Stimulated activated naive CD8-positive, alpha-beta T cell treated with anti-CD3 and anti-CD28 coated beads, Interleukin-15, Interleukin-2, amounts not matched to agents 100 U/mL and 50 U/mL, for 24 hours (primary cell): ENCODE measurements around the gene OR2V1.
"Not testable (repeated sequence)": the region's sequence is repeated elsewhere in the genome, so short reads cannot be mapped to it uniquely, and the experiment has no call there.

Experiments
- ATAC-seq: fragments of 150-1000 bp; cut with Tn5 transposase; one replicate; pipeline ENCODE4 v1.10.0; 2021
- DNase-seq: peaks from one replicate; pipeline ENCODE4 v3.0.0; 2021

Gene OR2V1

DNA sequence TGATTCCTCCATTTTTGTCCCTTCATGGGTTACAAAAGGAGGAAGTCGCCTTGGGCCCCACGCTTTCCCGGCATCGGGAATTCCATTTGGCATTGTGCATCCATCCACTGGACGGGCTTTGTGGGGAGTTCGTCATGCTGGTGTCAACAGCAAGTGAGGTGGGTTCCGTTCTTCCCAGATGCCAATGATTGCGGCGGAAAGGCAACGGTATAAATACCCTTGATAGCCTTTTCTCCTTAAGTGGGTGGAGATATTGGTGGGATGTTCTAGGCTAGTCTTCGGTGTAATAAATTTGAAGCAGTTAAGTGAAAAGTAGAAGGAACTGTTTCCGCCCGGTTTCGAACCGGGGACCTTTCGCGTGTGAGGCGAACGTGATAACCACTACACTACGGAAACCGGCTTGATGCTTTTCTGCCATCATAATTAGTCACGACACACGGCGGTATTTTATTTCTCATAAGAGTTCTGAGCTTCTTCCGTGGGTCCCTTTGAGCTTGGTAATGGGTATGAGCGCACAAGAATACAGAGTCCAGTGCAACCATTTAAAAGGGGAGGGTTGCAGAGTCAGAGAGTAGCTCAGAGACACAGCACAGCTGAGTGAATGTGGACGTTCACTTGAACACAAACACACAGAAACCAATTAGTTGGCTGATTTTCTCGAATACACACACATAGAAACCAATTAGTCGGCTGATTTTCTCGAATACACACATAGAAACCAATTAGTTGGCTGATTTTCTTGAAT, 28.9 kb downstream of the OR2V1 start:
- peak; percentile 77 for ATAC-seq
- not testable (repeated sequence) for DNase-seq

- not testable (repeated sequence) for DNase-seq, ATAC-seq
Measured at GRCh38 chr5:181101030-181101641, 29.8 kb downstream of the OR2V1 start.

- DNase-seq, result no peak
- ATAC-seq, result no peak
Measured at GRCh38 chr5:181100121-181100875, 30.7 kb downstream of the OR2V1 start.

GRCh38 chr5:181099602-181100086, 31.3 kb downstream of the OR2V1 start:
- ATAC-seq (no peak), DNase-seq (no peak)

- ATAC-seq (no peak), DNase-seq (no peak)
Measured at GRCh38 chr5:181098762-181099601, 32.0 kb downstream of the OR2V1 start.

DNA sequence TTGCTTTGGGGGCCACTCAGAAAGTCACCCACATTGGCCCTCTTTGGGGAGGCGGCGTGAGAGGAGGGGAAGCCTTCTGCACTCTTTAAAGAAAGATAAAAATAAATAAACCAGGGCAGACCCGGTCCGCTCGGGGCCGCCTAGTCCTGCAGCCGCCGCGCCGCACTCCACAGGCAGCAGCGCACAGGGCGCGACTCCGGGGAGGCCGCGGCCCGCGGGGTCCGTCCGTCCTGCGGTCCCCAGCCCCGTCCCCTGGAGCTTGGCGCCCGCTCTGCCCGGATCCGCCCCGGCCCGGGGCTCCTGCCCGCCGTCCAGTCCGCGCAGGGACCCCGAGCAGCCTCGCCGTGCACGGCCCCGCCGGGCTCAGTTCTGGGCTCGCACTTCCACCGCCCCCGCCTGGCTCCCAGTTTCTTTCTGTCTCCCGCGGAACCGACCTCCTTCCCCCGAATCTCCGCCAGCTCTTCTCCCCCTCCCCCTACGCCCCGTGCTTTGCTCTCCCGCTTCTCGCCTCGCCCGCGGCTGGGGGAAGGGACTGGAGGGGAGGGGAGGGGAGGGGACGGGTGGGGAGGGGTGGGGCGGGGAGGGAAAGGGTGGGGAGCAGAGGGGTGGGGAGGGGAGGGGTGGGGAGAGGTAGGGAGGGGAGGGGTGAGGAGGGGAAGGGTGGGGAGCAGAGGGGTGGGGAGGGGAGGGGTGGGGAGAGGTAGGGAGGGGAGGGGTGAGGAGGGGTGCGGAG, 33.0 kb downstream of the OR2V1 start:
- DNase-seq, ATAC-seq: not testable (repeated sequence)

GRCh38 chr5:181097383-181097753, 33.6 kb downstream of the OR2V1 start:
- DNase-seq, ATAC-seq: not testable (repeated sequence)

GRCh38 chr5:181096721-181097382, 34.1 kb downstream of the OR2V1 start:
- peak; percentile 71 for ATAC-seq
- not testable (repeated sequence) for DNase-seq

GRCh38 chr5:181095162-181095561, 35.8 kb downstream of the OR2V1 start:
- not testable (repeated sequence) for DNase-seq, ATAC-seq

- DNase-seq (no peak), ATAC-seq (no peak)
Measured at GRCh38 chr5:181092428-181092827, 38.5 kb downstream of the OR2V1 start.

DNA sequence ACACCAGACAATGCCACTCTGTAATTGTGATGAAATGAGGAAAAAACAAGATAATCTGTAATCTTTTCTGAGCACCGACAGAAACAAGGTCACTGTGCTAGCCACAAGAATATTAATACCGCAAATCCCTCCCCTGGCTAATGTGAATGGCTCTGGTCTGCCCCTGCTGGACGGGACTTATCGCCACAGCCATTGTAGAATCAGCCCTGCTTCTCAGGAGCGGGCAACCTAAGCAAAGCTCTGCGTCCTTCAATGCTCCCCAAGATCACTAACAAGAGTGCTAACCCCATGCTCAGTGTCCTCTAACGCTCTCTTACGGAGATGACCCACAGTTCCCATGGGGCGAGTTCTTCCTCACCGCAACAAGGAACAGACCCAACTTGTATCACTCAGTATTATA, 42.7 kb downstream of the OR2V1 start:
- ATAC-seq, result no peak
- no peak for DNase-seq

DNA sequence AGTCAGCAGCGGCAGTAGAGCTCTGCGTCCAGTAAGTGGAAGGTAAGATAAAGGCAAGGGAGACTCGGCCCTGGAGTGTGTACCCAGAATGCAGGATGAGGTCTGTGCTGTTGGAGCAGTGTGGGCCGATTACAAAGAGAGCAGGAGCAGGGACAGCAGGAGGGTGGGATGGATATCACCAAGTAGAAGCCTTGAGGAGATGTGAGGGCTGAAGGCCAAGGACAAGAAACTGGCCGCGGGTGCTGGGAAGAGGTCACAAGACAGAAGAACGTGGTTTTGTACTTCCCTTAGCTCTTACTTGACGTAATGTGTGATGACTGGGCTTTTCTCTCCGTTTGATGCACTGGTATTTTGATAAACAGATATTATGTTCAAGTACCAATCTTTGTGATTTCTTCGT, 43.7 kb downstream of the OR2V1 start:
- DNase-seq, result no peak
- peak; percentile 36 for ATAC-seq

DNA sequence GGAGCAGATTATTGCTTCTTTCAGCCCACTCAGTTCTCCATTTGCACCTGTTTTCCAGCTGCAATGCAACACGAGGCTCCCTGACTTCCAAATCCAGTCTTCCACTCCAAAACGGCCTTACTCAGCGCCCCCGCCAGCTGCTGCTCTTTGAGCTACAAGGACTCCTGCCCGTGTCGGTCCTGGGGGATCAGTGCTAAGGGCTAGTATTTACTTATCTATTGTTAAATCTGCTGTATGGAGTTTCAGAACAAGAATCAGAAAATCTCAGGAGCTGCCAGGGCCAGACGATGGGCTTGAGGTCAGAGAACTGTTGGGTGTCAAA, 44.1 kb downstream of the OR2V1 start:
- DNase-seq, result no peak
- ATAC-seq, result no peak

- no peak for DNase-seq
- ATAC-seq, result peak; percentile 32
Measured at GRCh38 chr5:181086026-181086883, 44.7 kb downstream of the OR2V1 start.

- DNase-seq (no peak), ATAC-seq (no peak)
Measured at GRCh38 chr5:181084621-181085195, 46.3 kb downstream of the OR2V1 start.

DNA sequence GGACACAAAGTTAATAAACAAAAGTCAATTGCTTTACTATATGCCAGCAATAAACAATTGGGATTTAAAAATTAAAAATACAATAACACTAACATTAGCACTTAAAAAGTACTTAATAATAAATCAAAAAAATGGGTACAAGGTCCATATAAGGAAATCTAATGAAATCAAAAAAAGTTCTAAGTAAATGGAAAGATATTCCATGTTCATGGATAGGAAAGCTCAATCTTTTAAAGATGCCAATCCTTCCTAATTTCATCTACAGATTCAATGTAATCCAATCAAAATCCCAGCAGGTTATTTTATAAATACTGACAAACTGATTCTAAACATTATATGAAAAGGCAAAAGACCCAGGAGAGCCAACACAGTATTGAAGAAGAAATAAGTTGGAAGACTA, 49.0 kb downstream of the OR2V1 start:
- ATAC-seq (no peak), DNase-seq (no peak)

GRCh38 chr5:181076920-181077319, 54.0 kb downstream of the OR2V1 start:
- ATAC-seq (no peak), DNase-seq (no peak)
